Osteoblast (primary cell): ENCODE results near the gene SYTL4. TPM values are rescaled to one million over a fixed set of nuclear protein-coding genes. Genes with fewer than 3 reads are reported as not detected.

Experiments
- DNase-seq: peaks from one replicate; pipeline ENCODE4 v3.0.0; 2011; ENCODE audit warnings: low spot score, mixed read lengths; ENCODE audit not compliant: insufficient read length; ENCODE audit errors: missing footprints
- H2AFZ ChIP-seq: 2 replicates; pipeline ENCODE4 v1.6.0; 2011; ENCODE audit warnings: mild to moderate bottlenecking, low read length
- H3K27ac ChIP-seq: 2 replicates; pipeline ENCODE4 v1.5.1; 2011; ENCODE audit warnings: mild to moderate bottlenecking, low read depth, low read length, moderate library complexity
- H3K27me3 ChIP-seq: 2 replicates; pipeline ENCODE4 v1.6.0; 2012; ENCODE audit warnings: mild to moderate bottlenecking, control low read depth, inconsistent platforms, low read length, moderate library complexity; ENCODE audit not compliant: insufficient read depth
- H3K36me3 ChIP-seq: 2 replicates; pipeline ENCODE4 v1.5.1; 2011; ENCODE audit warnings: mild to moderate bottlenecking, low read length, control low read depth, moderate library complexity; ENCODE audit not compliant: insufficient read depth
- H3K4me1 ChIP-seq: 2 replicates; pipeline ENCODE4 v1.5.1; 2011; ENCODE audit warnings: mild to moderate bottlenecking, low read length, control low read depth, moderate library complexity; ENCODE audit not compliant: insufficient read depth
- H3K4me2 ChIP-seq: 2 replicates; pipeline ENCODE4 v1.6.0; 2011; ENCODE audit warnings: mild to moderate bottlenecking, low read length; ENCODE audit not compliant: insufficient read depth
- H3K4me3 ChIP-seq: fragments of 200-600 bp; sonication (generic); 3 replicates; pipeline ENCODE4 v1.5.1; 2012; ENCODE audit warnings: mild to moderate bottlenecking, low read length, inconsistent platforms; ENCODE audit not compliant: insufficient read depth
- H3K79me2 ChIP-seq: 2 replicates; pipeline ENCODE4 v1.6.0; 2012; ENCODE audit warnings: mild to moderate bottlenecking, low read length, control low read depth, inconsistent platforms; ENCODE audit not compliant: insufficient read depth
- H3K9me3 ChIP-seq: 2 replicates; pipeline ENCODE4 v1.5.1; 2011; ENCODE audit warnings: low read depth, low read length, control low read depth
- H4K20me1 ChIP-seq: 2 replicates; pipeline ENCODE4 v1.6.0; 2012; ENCODE audit warnings: mild to moderate bottlenecking, low read length, control low read depth; ENCODE audit not compliant: insufficient read depth
- total RNA-seq: library from RNA; depleted of rRNA; stranded (reverse); fragments of >200 nt; gene quantifications from 2 replicates; pipeline ENCODE4 v1.2.3, GENCODE V29; 2012
- TF ChIP-seq, protein P1 (sequence below): IDR thresholded peaks from 2 replicates; pipeline ENCODE4 v1.5.1; 2011; ENCODE audit warnings: mild to moderate bottlenecking, low read depth, low read length, moderate library complexity; ENCODE audit errors: extremely low read depth

SYTL4 gene
- total RNA-seq, 1 donor, result 2.9 TPM

DNA sequence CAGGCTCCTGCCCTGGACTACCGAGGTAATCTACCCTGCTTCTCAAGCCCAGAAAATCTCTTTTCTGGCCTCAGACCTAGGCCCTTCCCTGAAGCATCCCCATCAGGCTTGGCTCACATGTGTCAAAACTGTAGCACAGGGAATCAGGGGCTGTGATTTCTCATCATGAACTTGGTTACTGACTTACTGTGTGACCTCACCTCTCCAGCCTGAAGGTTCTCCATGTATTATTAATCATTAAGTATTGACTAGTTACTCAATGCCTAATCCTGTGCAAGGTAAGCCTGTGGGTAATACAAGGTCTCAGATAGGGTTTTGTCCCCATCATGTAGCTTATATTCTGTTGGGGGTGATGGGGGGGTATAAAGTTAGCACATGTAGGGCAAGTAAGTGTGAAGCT, 81.1 kb downstream of the SYTL4 start:
- Histone ChIP-seq H3K9me3 (no peaks in the 10 kb centered on the region), H3K4me1 (peaks cover 46% of the 10 kb centered on the region)

DNA sequence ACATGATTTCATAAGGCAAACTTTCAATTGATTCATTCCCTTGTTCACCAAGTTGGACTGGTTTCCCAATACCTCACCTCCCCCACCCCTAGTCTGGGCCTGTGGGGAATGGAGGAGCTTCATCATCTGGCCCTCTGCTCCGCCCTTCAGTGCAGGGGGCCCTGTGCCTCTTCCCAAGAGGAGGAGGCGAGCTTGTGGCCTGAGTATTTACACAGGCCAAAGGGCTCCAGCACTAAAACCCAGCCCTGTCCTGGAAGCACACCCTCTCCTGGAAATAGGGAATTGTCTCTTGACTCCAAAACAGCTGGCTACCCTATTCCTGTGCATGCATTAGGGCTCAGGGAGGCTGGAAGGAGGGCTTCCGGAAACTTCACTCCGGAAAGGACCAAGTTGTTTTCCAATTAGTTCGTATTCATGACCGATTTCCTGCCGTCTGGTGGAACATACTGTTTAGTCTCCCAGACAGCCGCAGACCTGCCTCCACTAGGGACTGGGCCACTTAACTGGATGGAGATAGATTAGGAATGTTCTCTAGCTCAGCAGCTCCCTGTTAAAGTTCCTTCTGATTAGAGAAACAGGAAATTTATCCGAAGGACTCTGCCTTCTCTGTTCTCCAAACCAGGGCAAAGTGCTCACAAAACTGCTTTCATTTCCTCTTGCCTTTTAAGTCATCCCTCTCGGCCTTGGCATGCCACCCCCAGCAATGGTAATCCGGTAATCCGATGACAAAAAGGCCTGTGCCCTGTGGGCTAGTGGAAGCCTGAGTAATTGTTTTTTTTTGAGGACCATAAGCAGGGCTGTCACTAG, 82.2 kb downstream of the SYTL4 start:
- no peaks in the 10 kb centered on the region for H4K20me1 ChIP-seq
- H3K4me2 ChIP-seq, result peak overlapping the region; percentile 52
- H3K79me2 ChIP-seq, result peaks cover 7% of the 10 kb centered on the region
- peaks cover 8% of the 10 kb centered on the region for H3K27me3 ChIP-seq
- TF ChIP-seq, protein P1, sequence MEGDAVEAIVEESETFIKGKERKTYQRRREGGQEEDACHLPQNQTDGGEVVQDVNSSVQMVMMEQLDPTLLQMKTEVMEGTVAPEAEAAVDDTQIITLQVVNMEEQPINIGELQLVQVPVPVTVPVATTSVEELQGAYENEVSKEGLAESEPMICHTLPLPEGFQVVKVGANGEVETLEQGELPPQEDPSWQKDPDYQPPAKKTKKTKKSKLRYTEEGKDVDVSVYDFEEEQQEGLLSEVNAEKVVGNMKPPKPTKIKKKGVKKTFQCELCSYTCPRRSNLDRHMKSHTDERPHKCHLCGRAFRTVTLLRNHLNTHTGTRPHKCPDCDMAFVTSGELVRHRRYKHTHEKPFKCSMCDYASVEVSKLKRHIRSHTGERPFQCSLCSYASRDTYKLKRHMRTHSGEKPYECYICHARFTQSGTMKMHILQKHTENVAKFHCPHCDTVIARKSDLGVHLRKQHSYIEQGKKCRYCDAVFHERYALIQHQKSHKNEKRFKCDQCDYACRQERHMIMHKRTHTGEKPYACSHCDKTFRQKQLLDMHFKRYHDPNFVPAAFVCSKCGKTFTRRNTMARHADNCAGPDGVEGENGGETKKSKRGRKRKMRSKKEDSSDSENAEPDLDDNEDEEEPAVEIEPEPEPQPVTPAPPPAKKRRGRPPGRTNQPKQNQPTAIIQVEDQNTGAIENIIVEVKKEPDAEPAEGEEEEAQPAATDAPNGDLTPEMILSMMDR, result no peak
- H3K4me3 ChIP-seq, result peak overlapping the region; percentile 9
- peak overlapping the region; percentile 82 for H3K27ac ChIP-seq
- no peaks in the 10 kb centered on the region for H3K9me3 ChIP-seq
- H3K4me1 ChIP-seq, result peaks cover 54% of the 10 kb centered on the region
- DNase-seq, result peak; percentile 68
- H2AFZ ChIP-seq, result peak overlapping the region; percentile 64
- H3K36me3 ChIP-seq, result no peaks in the 10 kb centered on the region

More for the DNA sequence above, 81.1 kb downstream of the SYTL4 start:
- Histone ChIP-seq H3K79me2 (peaks cover under 1% of the 10 kb centered on the region), H3K27ac (peak overlapping the region; percentile 82), H2AFZ (no peak overlapping the region), H3K36me3 (no peaks in the 10 kb centered on the region), H3K4me3 (no peak overlapping the region), H4K20me1 (no peaks in the 10 kb centered on the region), H3K27me3 (peaks cover 8% of the 10 kb centered on the region), H3K4me2 (no peak overlapping the region)
- TF ChIP-seq, protein P1, result no peak
- DNase-seq, result no peak

DNA sequence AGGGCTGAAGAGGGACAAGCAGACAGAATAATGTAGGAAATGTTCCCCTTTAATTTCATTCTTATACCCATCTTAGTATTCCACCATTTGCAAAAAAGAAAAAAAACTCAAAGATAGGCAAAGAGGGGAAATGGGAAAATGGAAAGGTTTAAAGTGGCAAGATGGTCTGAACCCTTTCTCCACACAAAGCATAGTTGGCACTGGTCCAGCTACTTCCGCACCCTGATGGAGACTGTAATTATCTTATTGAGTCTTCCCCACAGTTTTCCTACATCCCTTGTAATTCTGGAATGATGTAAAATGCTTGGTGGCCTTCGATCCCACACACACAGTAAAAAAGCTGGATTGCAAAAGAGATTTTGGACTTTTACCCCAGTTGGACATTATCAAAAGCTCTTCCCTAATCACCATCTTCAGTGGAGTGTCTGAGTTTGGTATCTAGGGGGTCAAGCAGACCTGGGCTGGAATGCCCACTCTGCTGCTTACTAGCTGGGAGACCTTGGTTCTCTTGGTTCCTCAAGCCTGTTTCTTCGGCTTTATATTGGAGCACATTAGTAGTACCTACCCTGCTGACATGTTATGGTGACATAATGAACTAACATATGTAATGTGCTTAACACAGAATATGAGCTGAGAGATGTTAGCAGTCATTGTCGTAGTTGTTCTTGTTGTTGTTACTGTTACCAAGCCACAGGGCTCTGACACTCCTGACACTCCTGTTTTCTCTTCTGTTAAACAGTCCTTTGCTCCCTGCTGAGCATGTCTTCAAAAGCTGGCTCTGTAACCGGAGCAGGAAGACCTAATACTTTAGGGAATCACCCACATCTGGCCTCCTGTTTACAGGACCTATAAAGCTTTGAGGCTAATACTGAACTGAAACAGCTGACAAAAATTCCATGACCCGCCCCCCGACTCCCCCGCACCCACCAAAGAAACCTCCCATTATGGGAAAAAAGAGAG, 83.2 kb downstream of the SYTL4 start:
- H3K27ac ChIP-seq, result peak overlapping the region; percentile 82
- peaks cover 8% of the 10 kb centered on the region for H3K27me3 ChIP-seq
- peak overlapping the region; percentile 52 for H3K4me2 ChIP-seq
- DNase-seq, result no peak
- peak overlapping the region; percentile 5 for H3K4me3 ChIP-seq
- H4K20me1 ChIP-seq, result no peaks in the 10 kb centered on the region
- peaks cover 13% of the 10 kb centered on the region for H3K79me2 ChIP-seq
- no peak overlapping the region for H2AFZ ChIP-seq
- peaks cover 54% of the 10 kb centered on the region for H3K4me1 ChIP-seq
- no peaks in the 10 kb centered on the region for H3K36me3 ChIP-seq
- TF ChIP-seq, protein P1, result no peak
- H3K9me3 ChIP-seq, result no peaks in the 10 kb centered on the region
